Activated CD8-positive, alpha-beta memory T cell treated with anti-CD3 and anti-CD28 coated beads, Interleukin-2, amount 50 U/mL, for 4 hours (primary cell): ENCODE data around the gene AIMP1.
"Not testable (repeated sequence)": the region's sequence is repeated elsewhere in the genome, so short reads cannot be mapped to it uniquely, and the experiment has no call there.

Experiments used
- DNase-seq: peaks from one replicate; pipeline ENCODE4 v3.0.0-alpha.2; 2020

Gene AIMP1

DNA sequence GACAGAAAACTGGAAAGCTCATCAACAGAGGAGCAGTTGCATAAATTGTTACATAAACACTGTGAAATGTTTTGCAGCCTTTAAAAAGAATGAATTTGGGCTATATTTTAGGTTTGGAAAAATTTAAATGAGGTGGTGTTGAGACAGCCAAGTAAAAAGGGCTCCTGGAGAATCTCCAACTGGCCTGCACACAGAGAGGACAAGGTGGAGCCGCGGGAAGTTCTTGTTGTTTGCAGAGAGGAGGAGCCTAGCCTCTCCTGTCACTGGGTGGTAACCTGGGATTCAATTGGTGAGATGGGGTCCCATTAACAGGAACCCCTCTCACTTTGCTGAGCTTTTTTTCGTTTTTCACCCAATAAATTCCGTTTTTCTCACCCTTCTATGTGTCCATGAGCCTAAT, 38.8 kb downstream of the AIMP1 start:
- no peak for DNase-seq

DNA sequence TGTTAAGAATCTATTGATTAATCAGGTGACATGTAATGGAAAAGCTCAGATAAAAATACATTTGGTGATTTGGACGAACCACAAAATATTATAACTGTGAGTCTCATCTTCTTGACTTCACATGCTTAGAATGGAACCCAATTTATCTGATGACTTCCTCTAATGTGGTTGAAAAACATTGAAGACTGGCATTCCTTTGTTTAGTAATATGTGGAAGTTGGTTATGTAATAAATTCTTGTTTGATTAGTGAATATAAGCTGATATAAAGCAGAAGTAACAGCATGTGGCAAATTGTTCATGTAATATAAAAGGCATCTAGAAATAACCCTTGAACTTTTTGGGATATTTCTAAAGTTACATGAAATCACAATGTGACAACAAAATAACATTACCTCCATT, 42.5 kb downstream of the AIMP1 start:
- DNase-seq, result no peak

DNA sequence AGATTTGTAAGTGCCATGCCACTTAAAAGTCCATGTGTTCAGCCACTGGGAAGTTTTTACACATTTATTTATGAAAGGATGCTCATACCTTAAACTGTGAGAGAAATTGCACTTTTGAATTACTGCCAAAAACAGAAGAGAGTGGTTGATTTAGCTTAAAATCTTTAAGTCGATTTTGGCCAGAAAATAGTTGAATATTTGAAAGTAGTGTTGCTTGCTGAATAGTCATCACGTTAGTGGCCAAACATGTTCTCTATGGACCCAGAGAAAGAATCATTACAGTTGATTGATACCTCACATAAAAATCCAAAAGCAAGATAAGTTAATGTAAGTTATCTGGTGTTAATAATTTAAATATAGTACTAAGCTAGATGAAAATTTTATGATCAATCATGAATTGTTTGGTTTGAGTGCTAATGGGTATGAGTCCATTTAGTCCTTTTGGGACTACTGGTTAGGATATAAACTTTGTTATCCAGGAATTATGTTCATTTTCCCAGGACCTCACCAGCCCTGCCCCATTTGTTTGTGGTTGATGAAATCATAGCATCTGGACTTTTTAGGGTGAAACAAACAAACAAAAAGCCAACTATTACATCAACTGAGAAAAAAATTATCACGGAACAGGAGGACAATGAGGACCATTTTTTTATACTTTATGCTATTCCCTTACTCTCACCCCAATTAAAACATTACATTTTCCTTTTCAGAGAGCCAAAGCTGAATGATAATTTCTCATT, 45.9 kb downstream of the AIMP1 start:
- no peak for DNase-seq

DNA sequence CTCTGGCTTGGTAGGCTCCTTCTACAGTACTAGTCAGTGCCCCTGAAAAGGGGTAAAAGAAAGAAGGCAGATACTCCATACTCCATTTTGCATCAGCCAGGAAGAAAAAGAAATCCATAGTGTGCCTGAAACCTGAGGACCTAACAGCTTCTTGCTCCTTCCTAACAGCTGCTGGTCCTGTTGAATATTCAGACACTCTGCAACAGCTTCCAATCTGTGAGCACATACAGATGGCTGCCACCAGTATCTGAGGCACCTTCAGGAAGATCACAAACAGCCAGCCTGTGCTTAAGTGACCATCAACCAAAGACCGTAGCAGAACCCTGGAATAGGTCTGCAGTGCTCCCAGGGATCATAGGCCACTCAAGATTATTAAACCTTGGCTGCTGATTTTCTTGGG, 47.9 kb downstream of the AIMP1 start:
- DNase-seq, result no peak

DNA sequence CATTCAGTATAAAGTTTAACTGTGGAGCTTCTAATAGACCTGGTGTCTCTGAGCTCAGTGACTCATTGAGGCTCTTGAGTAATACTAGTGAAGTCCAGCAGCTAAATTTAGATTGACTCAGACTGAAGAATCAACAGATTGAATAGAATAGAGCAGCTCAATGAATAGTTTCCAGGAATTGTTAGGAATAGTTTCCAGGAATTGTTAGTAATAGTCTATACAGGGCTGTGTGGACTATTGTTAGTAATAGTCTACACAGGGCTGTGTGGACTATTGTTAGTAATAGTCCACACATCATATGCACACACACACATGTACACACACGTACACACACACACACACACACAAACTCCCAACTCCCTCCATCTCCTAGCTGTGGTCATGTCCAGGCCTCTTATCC, 49.3 kb downstream of the AIMP1 start:
- no peak for DNase-seq

DNA sequence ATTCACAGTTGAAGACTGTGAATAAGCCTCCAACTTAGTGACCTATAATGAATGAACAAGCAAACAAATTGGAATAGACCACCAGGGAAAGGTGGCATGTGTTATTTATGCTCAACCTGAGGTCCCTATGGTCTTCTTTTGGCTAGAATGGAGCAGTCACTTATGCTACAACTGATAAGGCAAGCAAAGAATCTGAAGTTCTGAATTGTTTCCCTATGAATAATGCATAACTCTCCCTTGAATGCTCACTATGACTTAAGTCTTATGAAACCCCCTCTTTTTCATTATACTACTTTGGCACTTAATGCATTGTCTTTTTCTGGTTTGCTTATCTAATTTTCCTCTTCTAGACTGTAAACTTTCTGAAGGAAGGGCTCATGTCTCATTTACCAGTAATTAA, 49.7 kb downstream of the AIMP1 start:
- DNase-seq, result no peak

DNA sequence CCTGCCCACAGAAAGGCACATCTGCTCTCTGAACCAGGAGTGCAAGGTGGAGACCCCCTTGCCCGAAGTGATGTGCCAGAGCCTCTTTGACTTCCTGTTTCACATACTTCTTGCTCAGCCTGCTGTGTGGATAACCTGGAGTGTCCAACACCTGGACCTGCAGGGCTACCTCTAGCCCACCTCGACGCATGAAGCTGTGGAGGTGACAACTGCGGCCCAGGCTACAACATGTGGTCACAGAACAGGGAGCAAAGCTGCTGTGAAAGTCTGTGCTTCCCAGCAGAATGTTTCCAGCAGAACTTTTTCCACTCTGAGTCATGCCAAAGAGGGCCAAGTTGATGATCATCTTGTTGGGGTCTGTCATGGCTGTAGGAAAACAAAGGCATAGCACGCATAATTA, 50.7 kb downstream of the AIMP1 start:
- no peak for DNase-seq

DNA sequence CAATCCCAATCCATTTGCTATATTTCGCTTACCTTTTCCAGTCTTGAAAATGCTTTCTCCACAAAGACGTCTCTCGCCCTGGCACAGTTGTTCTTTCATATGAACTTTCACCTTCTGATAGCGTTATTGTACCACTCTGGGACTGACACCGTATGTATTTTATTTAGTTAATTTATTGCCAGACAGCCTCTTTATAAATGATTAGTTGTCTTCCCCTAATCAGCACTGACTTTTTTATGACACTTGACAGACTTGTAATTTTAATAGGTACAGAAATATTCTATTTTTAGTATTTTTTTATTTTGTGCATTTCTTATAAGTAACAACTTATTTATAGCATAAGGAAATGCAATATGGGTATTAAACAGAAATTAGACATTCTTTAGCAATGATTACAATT, 52.3 kb downstream of the AIMP1 start, which contains the start of gene GIMD1:
GIMD1 (minus strand) TSS at position 101 of the 400 bp plus-strand sequence. CDS start 1,343 bp downstream, outside the sequence.
- DNase-seq, result no peak

DNA sequence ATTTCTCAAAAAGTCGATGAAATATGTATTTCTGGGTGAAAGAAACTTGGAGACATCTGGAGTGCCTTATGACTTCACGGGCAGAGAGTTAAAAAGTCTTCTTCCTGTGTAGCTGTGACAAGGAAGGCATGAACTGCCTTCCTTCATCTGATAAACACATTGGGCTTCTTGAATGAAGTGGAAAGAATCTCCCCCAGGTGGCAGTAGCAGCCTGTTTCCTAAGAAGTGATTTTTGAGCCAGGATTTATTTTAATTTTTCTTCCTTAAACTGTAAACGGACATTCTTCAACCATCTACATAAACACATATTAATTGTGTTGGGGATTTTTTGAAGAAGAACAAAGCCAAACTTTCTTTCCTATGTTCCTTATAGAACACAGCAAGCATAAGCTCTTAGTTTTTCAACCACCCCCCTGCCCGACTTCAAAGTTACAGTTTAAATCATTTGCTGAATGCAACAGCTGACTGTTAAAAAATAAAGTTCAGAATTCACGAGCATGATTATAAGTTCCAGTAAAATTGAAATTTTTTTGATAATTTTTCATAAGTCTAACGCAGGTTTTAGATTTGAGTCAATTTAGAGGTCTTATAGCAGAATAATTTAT, 53.2 kb downstream of the AIMP1 start:
- DNase-seq, result no peak

DNA sequence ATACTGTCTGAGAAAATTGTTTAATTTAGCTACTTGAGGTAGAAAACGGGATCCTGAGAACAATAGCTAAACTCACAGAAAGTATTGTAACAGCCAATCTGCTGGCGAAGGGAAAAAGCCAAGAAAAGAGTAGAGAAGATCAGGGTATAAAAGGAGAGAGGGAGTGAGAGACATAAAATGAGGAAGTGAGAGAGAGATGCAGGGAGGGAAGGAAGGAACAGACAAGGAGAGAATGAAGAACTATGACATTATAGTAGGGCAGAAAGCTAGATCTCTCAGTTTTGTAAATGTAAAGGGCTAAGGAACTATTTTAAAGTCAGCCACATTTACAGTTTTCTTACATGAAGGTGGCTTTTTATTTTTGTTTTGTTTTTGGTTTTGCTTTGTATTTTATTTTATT, 53.9 kb downstream of the AIMP1 start:
- DNase-seq, result no peak

DNA sequence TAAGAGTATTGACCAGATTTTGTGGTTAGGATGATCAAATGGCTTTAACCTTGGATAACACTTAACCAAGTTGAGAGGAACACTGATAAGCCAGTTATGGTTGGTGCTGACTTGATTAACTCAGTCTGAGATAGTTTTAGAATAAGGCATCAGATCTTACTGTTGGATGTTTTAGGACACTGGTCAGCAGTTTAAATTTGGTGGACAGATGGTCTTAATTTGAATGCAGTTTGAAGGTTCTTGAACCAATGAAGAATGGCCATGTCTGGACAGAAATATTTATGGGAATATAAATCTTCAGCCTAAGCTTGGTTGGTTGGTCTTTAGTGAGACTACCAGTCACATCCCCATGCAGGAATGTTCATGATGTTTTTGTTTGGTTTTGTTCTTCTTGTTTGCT, 54.8 kb downstream of the AIMP1 start:
- DNase-seq, result no peak

DNA sequence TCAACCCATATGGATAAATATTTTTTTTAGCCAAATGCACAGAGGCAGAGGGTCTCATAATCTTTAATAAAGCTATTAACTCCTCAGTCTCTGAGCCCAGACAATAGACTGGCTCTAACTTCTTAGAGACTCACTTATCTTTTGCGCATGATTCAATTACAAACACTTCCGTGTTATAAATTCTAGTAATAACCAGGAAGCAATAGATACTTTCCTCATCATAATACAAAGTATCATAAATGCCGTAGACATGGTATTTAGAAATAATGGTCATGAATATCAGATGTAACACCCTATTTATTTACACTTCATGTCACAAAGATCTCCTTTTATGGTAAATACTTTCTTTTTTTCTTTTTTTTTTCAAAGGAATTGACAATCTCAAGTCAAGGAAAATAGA, 56.7 kb downstream of the AIMP1 start:
- DNase-seq, result no peak

DNA sequence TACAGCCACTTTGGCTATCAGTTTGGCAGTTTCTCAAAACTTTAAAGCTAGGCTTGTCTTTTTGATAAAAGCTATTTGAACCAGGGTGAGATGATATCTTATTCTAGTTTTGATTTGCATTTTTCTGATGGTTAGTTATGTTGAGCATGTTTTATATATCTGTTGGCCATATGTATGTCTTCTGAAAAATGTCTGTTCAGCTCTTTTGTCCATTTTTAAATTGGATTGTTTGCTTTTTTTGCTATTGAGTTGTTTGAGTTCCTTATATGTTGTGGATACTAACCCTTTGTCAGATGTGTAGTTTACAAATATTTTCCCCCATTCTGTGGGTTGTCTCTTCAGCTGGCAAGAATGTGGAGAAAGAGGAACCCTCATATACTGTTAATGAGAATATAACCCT, 63.8 kb downstream of the AIMP1 start:
- DNase-seq, result no peak

DNA sequence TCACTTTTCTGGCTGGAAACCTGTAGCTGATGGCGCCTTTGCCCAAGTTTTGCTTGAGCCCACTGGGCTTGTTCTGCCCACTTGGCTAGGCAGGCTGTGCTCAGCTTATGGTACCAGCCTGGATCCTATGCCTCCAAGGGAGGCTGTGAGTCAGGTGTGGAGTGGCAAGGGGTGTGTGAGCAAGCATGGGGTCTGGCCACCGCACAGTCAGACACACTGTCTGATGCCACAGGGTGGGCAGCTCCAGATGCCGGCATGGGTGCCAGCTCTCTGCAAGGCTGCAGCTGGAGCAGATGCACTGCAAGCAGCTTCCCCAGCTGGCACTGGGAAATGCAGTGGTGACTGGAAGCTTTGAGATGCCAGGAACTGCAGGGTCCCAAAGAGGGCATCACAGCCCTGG, 68.5 kb downstream of the AIMP1 start:
- no peak for DNase-seq

DNA sequence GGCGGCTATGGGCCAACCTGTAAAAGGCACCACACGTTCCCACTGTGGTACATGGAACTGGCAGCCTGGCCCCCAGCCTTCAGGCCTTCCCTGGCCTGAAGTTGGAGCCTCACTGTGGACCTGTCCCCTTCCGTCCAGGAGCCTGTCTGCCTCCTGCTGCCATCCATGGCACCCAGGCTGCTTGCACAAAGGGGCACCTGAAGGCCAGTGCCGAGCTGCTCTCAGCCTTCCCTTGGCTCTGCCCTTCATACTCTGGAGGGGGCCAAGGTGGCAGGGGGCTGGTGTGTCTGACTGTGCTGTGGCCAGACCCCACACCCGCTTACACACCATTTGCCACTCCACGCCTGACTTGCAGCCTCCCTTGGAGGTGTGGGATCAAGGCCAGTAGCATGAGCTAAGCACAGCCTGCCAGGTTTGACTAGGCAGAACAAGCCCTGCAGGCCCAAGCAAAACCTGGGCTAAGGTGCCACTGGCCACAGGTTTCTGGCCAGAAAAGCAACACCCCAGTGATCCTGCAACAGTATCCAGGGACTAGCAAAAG, 69.6 kb downstream of the AIMP1 start:
- no peak for DNase-seq

DNA sequence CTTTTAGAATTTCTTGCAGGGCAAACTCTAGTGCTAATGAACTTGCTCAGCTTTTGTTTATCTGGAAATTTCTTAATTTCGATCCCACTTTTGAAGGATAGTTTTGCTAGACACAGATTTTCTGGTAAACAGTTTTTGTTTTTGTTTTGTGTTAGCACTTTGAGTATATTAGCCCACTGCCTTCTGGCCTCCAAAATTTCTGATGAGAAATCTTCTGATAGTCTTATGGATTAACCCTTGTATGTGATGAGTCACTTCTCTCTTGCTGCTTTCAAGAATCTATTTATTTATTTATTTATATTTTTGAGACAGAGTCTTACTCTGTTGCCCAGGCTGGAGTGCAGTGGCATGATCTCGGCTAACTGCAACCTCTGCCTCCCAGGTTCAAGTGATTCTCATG, 79.2 kb downstream of the AIMP1 start:
- no peak for DNase-seq

DNA sequence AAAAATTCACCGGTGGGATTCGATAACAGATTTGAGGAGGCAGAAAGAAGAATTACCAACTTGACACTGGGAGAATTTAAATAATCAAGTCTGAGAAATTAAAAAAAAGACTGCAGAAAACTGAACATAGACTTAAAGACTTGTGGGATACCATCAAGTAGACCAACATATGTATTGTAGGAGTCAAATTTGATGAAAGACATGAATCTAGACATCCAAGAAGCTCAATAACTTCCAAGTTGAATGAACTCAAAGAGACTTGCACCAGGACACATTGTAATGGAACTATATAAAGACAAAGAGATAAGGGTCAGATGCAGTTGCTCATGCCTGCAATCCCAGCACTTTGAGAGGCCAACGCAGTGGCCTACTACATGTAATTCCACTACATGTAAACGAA, 82.5 kb downstream of the AIMP1 start:
- not testable (repeated sequence) for DNase-seq
